ENCODE results near the gene EPYC. TPM values are rescaled to one million over a fixed set of nuclear protein-coding genes. Genes with fewer than 3 reads are reported as not detected.

The EPYC gene
- total and polyA plus RNA-seq, 2 of the 13 experiments (the other 11 are each of a cell fraction or from before 2014, with no cell fraction given): not detected

DNA sequence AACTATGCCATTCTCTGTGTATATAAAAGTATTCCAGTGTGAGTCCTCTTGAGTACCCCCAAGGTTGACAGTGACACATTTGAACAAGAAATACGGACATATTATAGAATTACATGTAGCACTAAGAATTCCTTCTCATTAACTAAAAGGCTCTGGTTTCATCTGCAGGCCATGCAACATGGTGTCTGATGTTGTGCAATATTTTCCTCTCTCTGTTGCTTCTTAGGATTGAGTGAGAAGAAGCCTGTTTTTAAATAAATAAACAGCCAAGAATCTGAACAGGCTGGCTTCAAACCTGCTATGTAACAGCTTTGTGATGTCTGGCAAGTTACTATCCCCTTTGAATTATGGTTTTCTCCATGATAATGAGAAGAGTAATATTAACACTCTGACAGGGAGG is 27.5 kb downstream of the EPYC start:
- H3K4me3 ChIP-seq (replicated peaks in 1 of 3; ENCODE audit: insufficient read depth in 1 of 3, low read depth in 2 of 3, low read length in 3 of 3): no peak overlapping the region
- no peaks in the 10 kb centered on the region for H3K4me1 ChIP-seq (ENCODE audit: insufficient read depth, low read length)
- H3K36me3 ChIP-seq (replicated peaks in 1 of 2; ENCODE audit: control insufficient read depth in 1 of 2, insufficient read depth in 2 of 2, low read length in 2 of 2): no peaks in the 10 kb centered on the region
- H3K4me2 ChIP-seq (ENCODE audit: low read depth, low read length): no peak overlapping the region
- FAIRE-seq (no peak), ATAC-seq (no peak), DNase-seq (ENCODE audit: low spot score) (no peak)
- in situ Hi-C loops (cut with HindIII; ENCODE audit: extremely low pct_ligation_motif_present, low pct_unique_long_range_greater_than_20kb) (no loop called here), intact Hi-C loops (cut with micrococcal nuclease; ENCODE audit: unreplicated experiment) (no loop called here)
- CTCF ChIA-PET (ENCODE audit: low intra/inter-chr PET ratio, low total read pairs): interaction anchor here (1.6 to 1.8 kb wide), 2 partner anchors 132 to 377 kb away, joined by 6 to 16 read pairs; no protein-coding TSS in a partner anchor
- BruUV-seq (replicated peaks): no TSS peak
- TF ChIP-seq THYN1 (CRISPR knock-in tag; IDR thresholded peaks at IDR 0.05; ENCODE audit: borderline replicate concordance, low read depth): no peak
- TF ChIP-seq CEBPB (IDR thresholded peaks at IDR 0.05; ENCODE audit: borderline replicate concordance, low read depth, low read length): peak; percentile 52
- no peaks in the 10 kb centered on the region for H4K20me1 ChIP-seq (ENCODE audit: insufficient read depth, low read length)
- no peak overlapping the region for H3K27ac ChIP-seq (ENCODE audit: extremely low read length, insufficient read depth, low read length)
- H3K9me3 ChIP-seq (ENCODE audit: low read length): no peaks in the 10 kb centered on the region
- H3K9ac ChIP-seq (ENCODE audit: insufficient read depth, low read depth, low read length): no peak overlapping the region
- 0% methylated on average over 1 of the region's 1 CpG for WGBS (ENCODE audit: low lambda C conversion rate)
- no peak overlapping the region for H2AFZ ChIP-seq (ENCODE audit: low read length)
- POLR2A ChIA-PET: no interaction called here
- H3K79me2 ChIP-seq (ENCODE audit: insufficient read depth, low read length): no peaks in the 10 kb centered on the region
- H3K27me3 ChIP-seq (ENCODE audit: control insufficient read depth in 1 of 2, insufficient read depth in 2 of 2, low read length in 2 of 2): no peaks in the 10 kb centered on the region

- ATAC-seq: no peak
- Histone ChIP-seq H3K4me2 (ENCODE audit: low read depth, low read length) (no peak overlapping the region), H3K4me1 (ENCODE audit: insufficient read depth, low read length) (no peaks in the 10 kb centered on the region), H3K27me3 (ENCODE audit: control insufficient read depth in 1 of 2, insufficient read depth in 2 of 2, low read length in 2 of 2) (no peaks in the 10 kb centered on the region), H3K9ac (ENCODE audit: insufficient read depth, low read depth, low read length) (no peak overlapping the region), H3K36me3 (replicated peaks in 1 of 2; ENCODE audit: control insufficient read depth in 1 of 2, insufficient read depth in 2 of 2, low read length in 2 of 2) (no peaks in the 10 kb centered on the region), H3K27ac (ENCODE audit: extremely low read length, insufficient read depth, low read length) (no peak overlapping the region), H4K20me1 (ENCODE audit: insufficient read depth, low read length) (no peaks in the 10 kb centered on the region), H3K9me3 (ENCODE audit: low read length) (no peaks in the 10 kb centered on the region), H3K79me2 (ENCODE audit: insufficient read depth, low read length) (no peaks in the 10 kb centered on the region), H3K4me3 (replicated peaks in 1 of 3; ENCODE audit: insufficient read depth in 1 of 3, low read depth in 2 of 3, low read length in 3 of 3) (no peak overlapping the region), H2AFZ (ENCODE audit: low read length) (no peak overlapping the region)
- in situ Hi-C loops (cut with HindIII; ENCODE audit: extremely low pct_ligation_motif_present, low pct_unique_long_range_greater_than_20kb) (loop anchor here (25.0 kb wide), 1 partner anchor 363 kb away; no protein-coding TSS in a partner anchor), intact Hi-C loops (cut with micrococcal nuclease; ENCODE audit: unreplicated experiment) (no loop called here)
- ChIA-PET CTCF (ENCODE audit: low intra/inter-chr PET ratio, low total read pairs) (no interaction called here), POLR2A (no interaction called here)
- FAIRE-seq: no peak
- no peak for DNase-seq (ENCODE audit: low spot score)
- no TSS peak for BruUV-seq (replicated peaks)
- TF ChIP-seq, protein P1, sequence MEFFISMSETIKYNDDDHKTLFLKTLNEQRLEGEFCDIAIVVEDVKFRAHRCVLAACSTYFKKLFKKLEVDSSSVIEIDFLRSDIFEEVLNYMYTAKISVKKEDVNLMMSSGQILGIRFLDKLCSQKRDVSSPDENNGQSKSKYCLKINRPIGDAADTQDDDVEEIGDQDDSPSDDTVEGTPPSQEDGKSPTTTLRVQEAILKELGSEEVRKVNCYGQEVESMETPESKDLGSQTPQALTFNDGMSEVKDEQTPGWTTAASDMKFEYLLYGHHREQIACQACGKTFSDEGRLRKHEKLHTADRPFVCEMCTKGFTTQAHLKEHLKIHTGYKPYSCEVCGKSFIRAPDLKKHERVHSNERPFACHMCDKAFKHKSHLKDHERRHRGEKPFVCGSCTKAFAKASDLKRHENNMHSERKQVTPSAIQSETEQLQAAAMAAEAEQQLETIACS (CRISPR knock-in tag; IDR thresholded peaks at IDR 0.05): no peak
- TF ChIP-seq MYC (CRISPR knock-in tag; IDR thresholded peaks at IDR 0.05; ENCODE audit: borderline replicate concordance) (no peak), ZNF772 (CRISPR knock-in tag; IDR thresholded peaks at IDR 0.05) (no peak), ZNF225 (CRISPR knock-in tag; IDR thresholded peaks at IDR 0.05) (no peak), SATB2 (CRISPR knock-in tag; IDR thresholded peaks at IDR 0.05) (no peak), ZNF572 (CRISPR knock-in tag; IDR thresholded peaks at IDR 0.05) (no peak), MAFF (IDR thresholded peaks at IDR 0.05; ENCODE audit: low read depth, low read length) (no peak), ZBTB44 (CRISPR knock-in tag; IDR thresholded peaks at IDR 0.05) (no peak), SNAPC2 (CRISPR knock-in tag; IDR thresholded peaks at IDR 0.05) (no peak), CHD2 (IDR thresholded peaks at IDR 0.05; ENCODE audit: low read depth, low read length) (no peak), RFX5 (IDR thresholded peaks at IDR 0.05; ENCODE audit: low read depth, low read length) (no peak), KLF13 (CRISPR knock-in tag; IDR thresholded peaks at IDR 0.05) (no peak), ZSCAN21 (CRISPR knock-in tag; IDR thresholded peaks at IDR 0.05; ENCODE audit: borderline replicate concordance) (no peak), HOXD1 (CRISPR knock-in tag; IDR thresholded peaks at IDR 0.05) (no peak), ZNF33A (CRISPR knock-in tag; IDR thresholded peaks at IDR 0.05; ENCODE audit: borderline replicate concordance) (no peak)
These were observed 30.5 kb downstream of the EPYC start for GRCh38 chr12:90974286-90974685.
